ENCODE results near the gene SCAMP4.
A peak's percentile ranks its signal among the peaks of the same experiment; 100 is the strongest.

The SCAMP4 gene

DNA sequence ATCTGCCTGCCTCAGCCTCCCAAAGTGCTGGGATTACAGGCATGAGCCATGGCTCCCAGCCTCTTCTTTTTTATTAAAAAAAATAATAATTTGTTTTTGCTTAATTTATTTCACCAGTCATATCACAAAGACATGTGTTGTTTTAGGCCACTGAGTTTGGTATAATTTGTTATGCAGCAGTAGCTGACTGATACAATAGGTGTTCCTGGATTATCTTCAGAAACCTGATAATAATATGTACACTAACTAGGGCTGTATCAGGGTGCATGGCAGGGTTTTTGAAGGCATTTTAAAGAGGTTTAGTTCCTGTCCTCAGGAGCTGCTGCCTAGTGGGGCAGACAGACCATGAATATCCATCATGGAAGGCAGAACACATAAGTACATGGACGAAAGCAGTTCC lies 26.2 kb downstream of the SCAMP4 start:
- TF ChIP-seq SCRT2 (tag by site-specific recombination; IDR thresholded peaks at IDR 0.05) (no peak), RBAK (tag by site-specific recombination; IDR thresholded peaks at IDR 0.05) (peak; percentile 92), ZNF175 (tag by site-specific recombination; IDR thresholded peaks at IDR 0.05) (no peak)
- TF ChIP-seq, protein P1, sequence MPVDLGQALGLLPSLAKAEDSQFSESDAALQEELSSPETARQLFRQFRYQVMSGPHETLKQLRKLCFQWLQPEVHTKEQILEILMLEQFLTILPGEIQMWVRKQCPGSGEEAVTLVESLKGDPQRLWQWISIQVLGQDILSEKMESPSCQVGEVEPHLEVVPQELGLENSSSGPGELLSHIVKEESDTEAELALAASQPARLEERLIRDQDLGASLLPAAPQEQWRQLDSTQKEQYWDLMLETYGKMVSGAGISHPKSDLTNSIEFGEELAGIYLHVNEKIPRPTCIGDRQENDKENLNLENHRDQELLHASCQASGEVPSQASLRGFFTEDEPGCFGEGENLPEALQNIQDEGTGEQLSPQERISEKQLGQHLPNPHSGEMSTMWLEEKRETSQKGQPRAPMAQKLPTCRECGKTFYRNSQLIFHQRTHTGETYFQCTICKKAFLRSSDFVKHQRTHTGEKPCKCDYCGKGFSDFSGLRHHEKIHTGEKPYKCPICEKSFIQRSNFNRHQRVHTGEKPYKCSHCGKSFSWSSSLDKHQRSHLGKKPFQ (tag by site-specific recombination; IDR thresholded peaks at IDR 0.05): no peak
- POLR2A ChIA-PET: no interaction called here
- CTCF ChIA-PET: interaction anchor here (0.7 to 1.3 kb wide), 2 partner anchors 11 to 31 kb away, joined by 3 to 6 read pairs; no protein-coding TSS in a partner anchor

DNA sequence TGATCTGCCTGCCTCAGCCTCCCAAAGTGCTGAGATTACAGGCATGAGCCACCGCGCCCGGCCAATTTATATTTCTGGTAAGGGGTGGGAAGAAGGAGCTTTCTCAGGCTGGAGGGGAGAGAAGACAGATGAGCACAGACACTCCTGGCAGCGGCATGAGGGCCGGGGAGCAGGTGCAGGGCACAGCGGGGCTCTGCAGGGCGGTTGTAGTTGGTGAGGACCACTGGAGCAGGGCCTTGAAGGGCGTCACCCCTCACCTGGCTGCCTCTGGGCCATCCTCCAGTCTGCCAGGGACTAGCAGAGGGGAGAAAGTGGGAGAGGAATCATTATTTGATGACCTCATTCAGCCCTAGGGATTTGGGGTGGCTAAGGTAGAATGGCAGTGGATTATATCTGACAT lies 27.2 kb downstream of the SCAMP4 start:
- ChIA-PET POLR2A (interaction anchor here (0.6 kb wide), 1 partner anchor 88 kb away, joined by 5 read pairs; no protein-coding TSS in a partner anchor), CTCF (no interaction called here)
- H3K4me1 ChIP-seq (ENCODE audit: control insufficient read depth, insufficient read depth, low read length): no peaks in the 10 kb centered on the region
- no peaks in the 10 kb centered on the region for H3K9me3 ChIP-seq (ENCODE audit: control insufficient read depth, insufficient read depth, low read depth, low read length)
- TF ChIP-seq, protein P2, sequence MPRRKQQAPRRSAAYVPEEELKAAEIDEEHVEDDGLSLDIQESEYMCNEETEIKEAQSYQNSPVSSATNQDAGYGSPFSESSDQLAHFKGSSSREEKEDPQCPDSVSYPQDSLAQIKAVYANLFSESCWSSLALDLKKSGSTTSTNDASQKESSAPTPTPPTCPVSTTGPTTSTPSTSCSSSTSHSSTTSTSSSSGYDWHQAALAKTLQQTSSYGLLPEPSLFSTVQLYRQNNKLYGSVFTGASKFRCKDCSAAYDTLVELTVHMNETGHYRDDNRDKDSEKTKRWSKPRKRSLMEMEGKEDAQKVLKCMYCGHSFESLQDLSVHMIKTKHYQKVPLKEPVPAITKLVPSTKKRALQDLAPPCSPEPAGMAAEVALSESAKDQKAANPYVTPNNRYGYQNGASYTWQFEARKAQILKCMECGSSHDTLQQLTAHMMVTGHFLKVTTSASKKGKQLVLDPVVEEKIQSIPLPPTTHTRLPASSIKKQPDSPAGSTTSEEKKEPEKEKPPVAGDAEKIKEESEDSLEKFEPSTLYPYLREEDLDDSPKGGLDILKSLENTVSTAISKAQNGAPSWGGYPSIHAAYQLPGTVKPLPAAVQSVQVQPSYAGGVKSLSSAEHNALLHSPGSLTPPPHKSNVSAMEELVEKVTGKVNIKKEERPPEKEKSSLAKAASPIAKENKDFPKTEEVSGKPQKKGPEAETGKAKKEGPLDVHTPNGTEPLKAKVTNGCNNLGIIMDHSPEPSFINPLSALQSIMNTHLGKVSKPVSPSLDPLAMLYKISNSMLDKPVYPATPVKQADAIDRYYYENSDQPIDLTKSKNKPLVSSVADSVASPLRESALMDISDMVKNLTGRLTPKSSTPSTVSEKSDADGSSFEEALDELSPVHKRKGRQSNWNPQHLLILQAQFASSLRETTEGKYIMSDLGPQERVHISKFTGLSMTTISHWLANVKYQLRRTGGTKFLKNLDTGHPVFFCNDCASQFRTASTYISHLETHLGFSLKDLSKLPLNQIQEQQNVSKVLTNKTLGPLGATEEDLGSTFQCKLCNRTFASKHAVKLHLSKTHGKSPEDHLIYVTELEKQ (tag by site-specific recombination; IDR thresholded peaks at IDR 0.05; ENCODE audit: borderline replicate concordance): no peak
- H3K4me3 ChIP-seq (ENCODE audit: low read depth, low read length): no peak overlapping the region
- no peaks in the 10 kb centered on the region for H3K36me3 ChIP-seq (ENCODE audit: control insufficient read depth in 2 of 2, insufficient read depth in 1 of 2, low read length in 2 of 2)
- no peak overlapping the region for H3K27ac ChIP-seq (ENCODE audit: extremely low read depth, low read depth, low read length)

More for the DNA sequence above, 26.2 kb downstream of the SCAMP4 start:
- Histone ChIP-seq H3K9me3 (ENCODE audit: control insufficient read depth, insufficient read depth, low read depth, low read length) (no peaks in the 10 kb centered on the region), H3K36me3 (ENCODE audit: control insufficient read depth in 2 of 2, insufficient read depth in 1 of 2, low read length in 2 of 2) (no peaks in the 10 kb centered on the region; a peak in 1 of 3 replicates), H3K4me3 (ENCODE audit: low read depth, low read length) (no peak overlapping the region), H3K27ac (ENCODE audit: extremely low read depth, low read depth, low read length) (no peak overlapping the region), H3K4me1 (ENCODE audit: control insufficient read depth, insufficient read depth, low read length) (no peaks in the 10 kb centered on the region)

DNA sequence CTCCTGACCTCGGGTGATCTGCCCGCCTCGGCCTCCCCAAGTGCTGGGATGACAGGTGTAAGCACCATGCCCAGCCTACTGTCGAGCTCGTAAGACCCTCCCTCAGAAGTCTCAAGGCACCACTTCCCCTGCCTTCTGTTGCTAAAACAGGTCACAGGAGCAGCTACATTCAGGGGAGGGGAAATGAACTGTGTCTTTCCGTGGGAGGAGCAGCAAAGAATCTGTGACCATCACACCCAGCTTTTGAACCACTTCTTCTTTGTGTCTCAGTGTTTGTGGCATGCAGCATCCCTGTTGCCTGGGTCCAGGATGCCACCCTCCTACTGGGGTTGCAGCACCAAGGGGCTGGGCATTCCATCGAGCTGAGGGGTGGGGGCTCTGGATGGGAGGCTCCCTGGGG lies 28.0 kb downstream of the SCAMP4 start:
- H3K27ac ChIP-seq (ENCODE audit: extremely low read depth, low read depth, low read length): no peak overlapping the region
- no peaks in the 10 kb centered on the region for H3K36me3 ChIP-seq (ENCODE audit: control insufficient read depth in 2 of 2, insufficient read depth in 1 of 2, low read length in 2 of 2)
- no peak overlapping the region for H3K4me3 ChIP-seq (ENCODE audit: low read depth, low read length)
- H3K4me1 ChIP-seq (ENCODE audit: control insufficient read depth, insufficient read depth, low read length): no peaks in the 10 kb centered on the region
- CTCF ChIA-PET: interaction anchor here (0.7 kb wide), 1 partner anchor 340 kb away, joined by 3 read pairs; no protein-coding TSS in a partner anchor
- POLR2A ChIA-PET: no interaction called here
- no peaks in the 10 kb centered on the region for H3K9me3 ChIP-seq (ENCODE audit: control insufficient read depth, insufficient read depth, low read depth, low read length)
- TF ChIP-seq, protein P3, sequence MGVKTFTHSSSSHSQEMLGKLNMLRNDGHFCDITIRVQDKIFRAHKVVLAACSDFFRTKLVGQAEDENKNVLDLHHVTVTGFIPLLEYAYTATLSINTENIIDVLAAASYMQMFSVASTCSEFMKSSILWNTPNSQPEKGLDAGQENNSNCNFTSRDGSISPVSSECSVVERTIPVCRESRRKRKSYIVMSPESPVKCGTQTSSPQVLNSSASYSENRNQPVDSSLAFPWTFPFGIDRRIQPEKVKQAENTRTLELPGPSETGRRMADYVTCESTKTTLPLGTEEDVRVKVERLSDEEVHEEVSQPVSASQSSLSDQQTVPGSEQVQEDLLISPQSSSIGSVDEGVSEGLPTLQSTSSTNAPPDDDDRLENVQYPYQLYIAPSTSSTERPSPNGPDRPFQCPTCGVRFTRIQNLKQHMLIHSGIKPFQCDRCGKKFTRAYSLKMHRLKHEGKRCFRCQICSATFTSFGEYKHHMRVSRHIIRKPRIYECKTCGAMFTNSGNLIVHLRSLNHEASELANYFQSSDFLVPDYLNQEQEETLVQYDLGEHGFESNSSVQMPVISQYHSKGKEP (tag by site-specific recombination; IDR thresholded peaks at IDR 0.05): no peak
- TF ChIP-seq ZNF785 (tag by site-specific recombination; IDR thresholded peaks at IDR 0.05): no peak
- no peak for TF ChIP-seq ZNF549 (tag by site-specific recombination; IDR thresholded peaks at IDR 0.05)
- TF ChIP-seq, protein P4, sequence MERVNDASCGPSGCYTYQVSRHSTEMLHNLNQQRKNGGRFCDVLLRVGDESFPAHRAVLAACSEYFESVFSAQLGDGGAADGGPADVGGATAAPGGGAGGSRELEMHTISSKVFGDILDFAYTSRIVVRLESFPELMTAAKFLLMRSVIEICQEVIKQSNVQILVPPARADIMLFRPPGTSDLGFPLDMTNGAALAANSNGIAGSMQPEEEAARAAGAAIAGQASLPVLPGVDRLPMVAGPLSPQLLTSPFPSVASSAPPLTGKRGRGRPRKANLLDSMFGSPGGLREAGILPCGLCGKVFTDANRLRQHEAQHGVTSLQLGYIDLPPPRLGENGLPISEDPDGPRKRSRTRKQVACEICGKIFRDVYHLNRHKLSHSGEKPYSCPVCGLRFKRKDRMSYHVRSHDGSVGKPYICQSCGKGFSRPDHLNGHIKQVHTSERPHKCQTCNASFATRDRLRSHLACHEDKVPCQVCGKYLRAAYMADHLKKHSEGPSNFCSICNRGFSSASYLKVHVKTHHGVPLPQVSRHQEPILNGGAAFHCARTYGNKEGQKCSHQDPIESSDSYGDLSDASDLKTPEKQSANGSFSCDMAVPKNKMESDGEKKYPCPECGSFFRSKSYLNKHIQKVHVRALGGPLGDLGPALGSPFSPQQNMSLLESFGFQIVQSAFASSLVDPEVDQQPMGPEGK (tag by site-specific recombination; IDR thresholded peaks at IDR 0.05): no peak
- no peak for TF ChIP-seq YY2 (tag by site-specific recombination; IDR thresholded peaks at IDR 0.05)
- TF ChIP-seq ZNF664 (tag by site-specific recombination; IDR thresholded peaks at IDR 0.05): no peak
- TF ChIP-seq, protein P5, sequence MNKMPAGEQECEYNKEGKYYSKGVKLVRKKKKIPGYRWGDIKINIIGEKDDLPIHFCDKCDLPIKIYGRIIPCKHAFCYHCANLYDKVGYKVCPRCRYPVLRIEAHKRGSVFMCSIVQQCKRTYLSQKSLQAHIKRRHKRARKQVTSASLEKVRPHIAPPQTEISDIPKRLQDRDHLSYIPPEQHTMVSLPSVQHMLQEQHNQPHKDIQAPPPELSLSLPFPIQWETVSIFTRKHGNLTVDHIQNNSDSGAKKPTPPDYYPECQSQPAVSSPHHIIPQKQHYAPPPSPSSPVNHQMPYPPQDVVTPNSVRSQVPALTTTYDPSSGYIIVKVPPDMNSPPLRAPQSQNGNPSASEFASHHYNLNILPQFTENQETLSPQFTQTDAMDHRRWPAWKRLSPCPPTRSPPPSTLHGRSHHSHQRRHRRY (tag by site-specific recombination; IDR thresholded peaks at IDR 0.05): no peak
- no peak for TF ChIP-seq ZBTB7A (tag by site-specific recombination; IDR thresholded peaks at IDR 0.05; ENCODE audit: low read depth)
- TF ChIP-seq ZNF354C (tag by site-specific recombination; IDR thresholded peaks at IDR 0.05; ENCODE audit: borderline replicate concordance, low read depth): no peak
- no peak for TF ChIP-seq ZNF791 (tag by site-specific recombination; IDR thresholded peaks at IDR 0.05)
- no peak for TF ChIP-seq MEIS1 (CRISPR knock-in tag; IDR thresholded peaks at IDR 0.05; ENCODE audit: borderline replicate concordance)
- TF ChIP-seq, protein P6, sequence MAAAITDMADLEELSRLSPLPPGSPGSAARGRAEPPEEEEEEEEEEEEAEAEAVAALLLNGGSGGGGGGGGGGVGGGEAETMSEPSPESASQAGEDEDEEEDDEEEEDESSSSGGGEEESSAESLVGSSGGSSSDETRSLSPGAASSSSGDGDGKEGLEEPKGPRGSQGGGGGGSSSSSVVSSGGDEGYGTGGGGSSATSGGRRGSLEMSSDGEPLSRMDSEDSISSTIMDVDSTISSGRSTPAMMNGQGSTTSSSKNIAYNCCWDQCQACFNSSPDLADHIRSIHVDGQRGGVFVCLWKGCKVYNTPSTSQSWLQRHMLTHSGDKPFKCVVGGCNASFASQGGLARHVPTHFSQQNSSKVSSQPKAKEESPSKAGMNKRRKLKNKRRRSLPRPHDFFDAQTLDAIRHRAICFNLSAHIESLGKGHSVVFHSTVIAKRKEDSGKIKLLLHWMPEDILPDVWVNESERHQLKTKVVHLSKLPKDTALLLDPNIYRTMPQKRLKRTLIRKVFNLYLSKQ (tag by site-specific recombination; IDR thresholded peaks at IDR 0.05; ENCODE audit: borderline replicate concordance): no peak
- no peak for TF ChIP-seq ZSCAN16 (tag by site-specific recombination; IDR thresholded peaks at IDR 0.05)
- TF ChIP-seq ZNF433 (tag by site-specific recombination; IDR thresholded peaks at IDR 0.05; ENCODE audit: low read depth): no peak

All from HEK293 (cell line).